ENCODE results near the gene CNST.
"Not testable (repeated sequence)": the region's sequence is repeated elsewhere in the genome, so short reads cannot be mapped to it uniquely, and the experiment has no call there.

The CNST gene

DNA sequence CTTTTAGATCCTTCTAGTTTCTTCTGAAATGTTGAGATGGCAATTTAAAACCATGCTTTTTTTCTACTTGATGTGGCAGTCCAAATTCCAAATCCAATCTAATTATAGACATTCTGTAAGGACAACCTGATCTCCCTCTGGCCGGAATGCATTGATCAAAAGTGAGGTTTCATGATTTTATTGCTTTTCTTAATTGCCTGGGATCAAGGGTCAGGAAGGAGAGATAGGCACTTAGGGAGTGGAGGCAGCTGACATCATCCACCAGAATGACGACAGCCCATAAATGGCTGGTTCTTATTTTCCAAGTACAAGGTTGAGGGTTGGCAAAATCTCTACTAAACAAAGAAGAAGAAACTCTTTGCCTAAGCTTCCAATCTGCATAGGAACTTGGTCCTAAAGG is 111.6 kb downstream of the CNST start:
- DNase-seq (ENCODE audit: low spot score) = no peak

DNA sequence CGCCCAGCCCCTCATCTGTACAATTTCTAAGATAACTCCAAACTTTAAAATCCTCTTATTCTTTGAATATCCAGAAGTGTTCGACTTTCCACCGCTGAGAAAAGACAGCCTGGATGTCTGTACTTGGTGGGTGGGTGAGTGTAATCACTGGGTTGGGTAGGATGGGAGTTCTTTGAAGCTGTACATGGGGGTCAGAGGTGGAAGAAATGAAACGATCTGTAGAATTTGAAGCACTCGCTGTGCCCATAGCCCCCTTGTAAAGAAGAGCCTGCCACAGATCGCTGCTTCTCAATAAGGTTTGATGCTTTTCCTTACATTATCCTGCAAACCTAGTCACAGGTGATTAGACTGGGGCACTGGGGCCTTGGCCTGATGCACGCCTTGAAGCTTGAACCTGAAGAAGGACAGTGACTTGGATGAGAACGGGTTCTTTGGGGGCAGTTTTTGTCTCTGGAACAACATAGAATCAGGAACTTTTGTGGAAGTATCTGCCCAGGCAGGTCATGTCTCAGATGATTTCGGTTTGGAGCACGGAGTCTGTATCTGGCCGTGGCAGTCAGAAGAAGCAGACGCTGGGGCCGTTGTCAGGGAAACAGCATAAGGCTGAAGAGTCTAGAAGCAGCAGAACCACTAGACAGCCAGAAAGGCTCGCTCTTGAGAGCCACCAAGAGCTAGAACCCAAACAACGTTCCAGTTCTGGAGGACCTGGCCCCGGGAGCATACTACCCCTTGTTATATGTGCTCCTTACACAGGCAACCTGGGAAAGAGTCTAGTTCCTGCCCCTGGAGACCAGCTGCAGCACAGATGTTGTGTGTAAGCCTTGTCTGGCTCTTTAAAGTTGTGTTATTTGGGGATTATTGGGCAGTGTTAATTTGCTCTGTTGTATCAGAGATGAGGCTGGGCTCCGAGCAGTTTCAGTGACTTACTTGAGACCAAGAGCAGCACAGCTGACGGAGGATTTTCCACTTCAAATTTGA is 112.8 kb downstream of the CNST start:
- no peak for DNase-seq (ENCODE audit: low spot score)

DNA sequence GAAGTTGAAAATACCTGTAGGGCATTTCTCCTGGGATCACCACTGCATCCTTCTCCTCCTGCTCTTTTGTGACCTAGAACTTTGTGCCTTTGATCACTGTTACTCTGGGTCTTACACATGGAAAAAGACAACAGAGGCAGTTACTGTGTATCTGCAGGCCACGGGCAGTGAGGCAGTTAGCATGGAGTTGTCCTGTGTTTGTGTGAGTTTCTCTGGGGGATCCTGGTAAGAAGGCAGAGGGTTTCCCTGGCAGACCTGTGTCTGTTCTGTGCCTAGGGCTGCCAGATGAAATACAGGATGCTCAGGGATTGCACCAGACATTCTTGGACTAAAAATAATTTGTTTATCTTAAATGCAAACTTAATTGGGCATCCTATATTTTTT is 113.5 kb downstream of the CNST start:
- DNase-seq (ENCODE audit: low spot score) = no peak

DNA sequence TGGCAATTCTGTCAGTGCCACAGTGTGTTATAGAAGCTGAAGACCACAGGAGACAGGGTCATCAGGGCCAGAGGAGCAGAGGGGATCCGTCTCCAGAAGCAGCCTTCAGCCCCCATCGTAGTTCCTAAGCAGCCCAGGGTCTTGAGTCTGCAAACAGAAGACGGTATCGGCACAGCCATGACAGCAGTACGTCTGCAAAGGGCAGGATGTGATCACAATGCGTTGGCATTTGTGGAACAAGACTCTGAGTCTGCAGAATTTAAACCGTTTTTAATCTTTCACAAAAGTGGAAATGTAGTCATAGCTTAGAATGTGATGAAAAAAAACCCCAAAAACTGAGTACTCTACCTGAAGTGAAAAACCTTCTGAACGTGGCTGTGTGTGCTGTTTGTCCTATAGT is 113.9 kb downstream of the CNST start:
- DNase-seq (ENCODE audit: low spot score) = no peak

DNA sequence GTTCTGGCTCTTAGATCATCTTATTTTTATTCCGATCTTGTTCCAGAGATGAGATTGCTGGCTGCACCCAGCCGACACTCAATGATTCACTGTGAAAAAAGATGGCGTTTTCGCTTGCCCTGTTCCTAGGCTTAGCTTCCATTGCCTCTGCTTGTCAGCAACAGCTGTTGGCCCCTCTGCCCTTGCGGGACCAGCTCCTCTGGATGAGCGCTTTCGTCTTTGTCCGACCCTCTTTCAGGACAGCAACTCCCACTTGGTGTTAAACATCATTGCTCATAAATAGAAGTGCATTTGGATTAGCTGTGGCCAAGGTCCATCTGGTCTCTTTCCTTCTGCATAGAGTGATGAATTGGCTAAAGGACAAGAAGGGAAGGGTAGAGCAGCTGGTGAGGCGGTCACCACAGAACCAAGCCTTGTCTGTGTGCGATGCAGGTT is 114.5 kb downstream of the CNST start:
- DNase-seq (ENCODE audit: low spot score) = no peak

DNA sequence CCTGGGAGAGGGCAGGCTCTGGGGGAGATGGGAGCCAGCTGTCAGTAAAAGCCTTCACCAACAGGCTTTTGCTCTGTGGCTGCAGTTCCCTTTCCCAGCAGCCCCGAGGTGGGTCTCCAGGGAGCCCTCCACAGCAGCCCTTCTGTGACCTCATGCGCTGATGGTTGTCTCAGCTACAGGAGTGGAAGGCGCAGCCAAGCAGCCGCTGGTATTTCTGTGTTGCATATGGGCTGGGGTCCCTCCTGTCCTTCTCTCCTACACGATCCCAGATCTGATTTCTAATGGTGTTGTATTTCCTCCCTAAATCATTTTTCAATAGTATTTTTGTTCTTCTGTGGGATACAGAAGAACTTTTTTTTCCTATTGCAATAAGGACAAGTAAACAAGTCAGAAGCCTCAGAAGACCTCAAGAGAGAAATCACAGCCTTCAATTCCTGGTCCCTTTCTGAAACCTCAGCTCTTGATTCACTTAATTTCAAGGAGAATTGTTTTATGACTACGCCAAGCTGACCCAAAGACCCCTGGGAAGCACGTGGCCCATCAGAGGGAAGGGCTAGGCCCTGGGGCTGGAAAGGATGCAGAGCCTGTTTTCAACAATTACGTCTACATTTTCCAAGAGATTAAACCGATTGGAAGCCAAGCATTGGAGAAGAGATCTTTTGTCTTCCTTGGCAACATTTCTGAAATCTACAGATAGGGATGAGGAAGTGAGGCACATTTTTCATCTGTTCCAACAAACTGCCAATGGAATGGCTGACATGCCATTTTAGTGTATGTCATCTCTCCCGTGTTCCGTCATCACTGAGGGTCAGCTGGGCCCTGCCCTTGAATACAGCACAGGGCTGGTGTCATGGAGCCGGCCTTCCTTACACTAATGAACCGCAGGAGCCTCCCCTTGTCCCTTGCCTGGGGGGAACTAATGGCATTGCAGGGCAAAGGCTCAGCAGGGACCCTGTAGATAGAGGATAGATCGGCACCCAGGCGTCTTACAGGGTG is 115.9 kb downstream of the CNST start:
- no peak for DNase-seq (ENCODE audit: low spot score)

DNA sequence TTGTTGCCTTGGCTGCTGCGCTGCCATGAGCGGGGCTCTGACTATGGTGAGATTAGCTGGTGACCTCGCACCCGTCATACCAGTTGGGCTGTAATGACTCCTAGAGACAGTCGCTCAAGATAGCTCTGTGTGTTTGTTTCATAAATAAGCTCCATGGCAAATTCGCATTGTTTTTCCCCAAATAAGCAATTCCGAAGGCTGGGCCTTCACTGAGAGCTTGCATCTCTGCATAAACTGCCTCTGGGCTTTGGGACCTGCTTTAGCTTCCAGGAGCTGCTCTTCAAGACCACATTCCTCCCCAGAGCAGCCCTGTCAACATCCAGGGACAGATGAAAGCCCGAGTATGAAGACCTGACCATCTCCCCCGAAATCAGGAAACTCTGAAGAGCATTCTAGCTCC is 117.3 kb downstream of the CNST start:
- no peak for DNase-seq (ENCODE audit: low spot score)

DNA sequence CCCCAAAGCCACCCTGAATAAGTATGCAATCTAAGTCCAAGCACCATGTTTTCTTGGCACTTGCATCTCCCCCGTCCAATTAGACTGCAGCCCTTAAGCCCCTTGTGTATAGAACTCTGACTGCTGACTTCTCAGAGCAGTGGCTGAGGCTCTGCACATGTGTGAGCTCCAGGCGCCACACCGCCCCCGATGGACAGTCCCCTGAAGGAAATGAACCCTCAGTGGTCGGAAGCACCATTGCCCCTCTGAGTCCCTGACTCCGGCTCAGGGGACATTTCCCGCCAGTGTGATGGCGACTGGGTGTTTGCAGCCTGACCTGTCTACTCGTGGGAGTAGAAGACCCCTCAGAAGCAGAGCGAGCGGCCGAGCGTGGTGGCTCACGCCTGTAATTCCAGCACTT is 120.7 kb downstream of the CNST start:
- DNase-seq (ENCODE audit: low spot score) = no peak

DNA sequence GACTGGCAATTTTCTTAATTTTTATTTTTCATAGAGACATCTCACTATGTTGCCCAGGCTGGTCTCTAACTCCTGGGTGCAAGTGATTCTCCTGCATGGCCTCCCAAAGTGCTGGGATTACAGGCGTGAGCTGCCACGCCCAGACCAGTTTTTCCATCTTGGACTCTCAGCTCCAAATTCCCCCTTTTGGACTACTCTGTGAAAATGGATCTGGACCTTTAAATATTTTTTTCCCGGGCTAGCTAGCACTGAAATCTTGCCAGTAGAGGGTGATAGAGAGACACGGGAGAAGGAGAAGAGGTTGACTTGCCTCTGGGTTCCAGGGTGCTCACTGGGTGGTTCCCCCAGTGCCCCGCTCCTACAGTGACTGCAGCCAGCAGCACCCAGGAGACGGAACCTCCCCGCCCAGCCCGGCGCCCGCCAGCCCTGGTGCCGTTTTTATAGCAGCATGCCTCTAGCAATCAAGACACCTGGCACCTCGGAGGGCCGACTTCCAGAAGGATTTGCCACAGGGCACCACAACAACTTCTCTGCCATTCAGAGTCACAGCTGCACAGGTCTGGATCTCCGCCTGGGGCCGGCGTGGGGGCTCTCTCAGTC is 123.3 kb downstream of the CNST start:
- DNase-seq (ENCODE audit: low spot score) = peak; percentile 58

DNA sequence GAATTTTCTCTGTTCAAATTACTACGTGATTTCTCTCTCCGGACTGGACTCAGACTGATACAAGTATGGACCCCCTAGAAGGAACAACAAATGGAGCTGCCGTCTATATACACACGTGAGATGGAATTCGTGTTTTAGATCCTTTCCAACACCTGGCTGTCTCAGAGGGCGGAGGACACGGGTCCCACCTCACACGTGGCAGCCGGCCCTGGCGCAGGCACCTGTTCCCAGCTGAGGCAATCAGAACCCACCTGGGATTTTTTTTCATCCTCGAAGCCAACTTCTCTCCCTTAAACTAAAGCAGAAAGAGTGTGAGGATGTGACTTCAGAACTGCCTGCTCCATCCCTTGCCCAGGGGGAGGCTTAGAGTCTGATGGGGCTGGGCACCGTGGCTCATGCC is 123.8 kb downstream of the CNST start:
- DNase-seq (ENCODE audit: low spot score) = no peak

DNA sequence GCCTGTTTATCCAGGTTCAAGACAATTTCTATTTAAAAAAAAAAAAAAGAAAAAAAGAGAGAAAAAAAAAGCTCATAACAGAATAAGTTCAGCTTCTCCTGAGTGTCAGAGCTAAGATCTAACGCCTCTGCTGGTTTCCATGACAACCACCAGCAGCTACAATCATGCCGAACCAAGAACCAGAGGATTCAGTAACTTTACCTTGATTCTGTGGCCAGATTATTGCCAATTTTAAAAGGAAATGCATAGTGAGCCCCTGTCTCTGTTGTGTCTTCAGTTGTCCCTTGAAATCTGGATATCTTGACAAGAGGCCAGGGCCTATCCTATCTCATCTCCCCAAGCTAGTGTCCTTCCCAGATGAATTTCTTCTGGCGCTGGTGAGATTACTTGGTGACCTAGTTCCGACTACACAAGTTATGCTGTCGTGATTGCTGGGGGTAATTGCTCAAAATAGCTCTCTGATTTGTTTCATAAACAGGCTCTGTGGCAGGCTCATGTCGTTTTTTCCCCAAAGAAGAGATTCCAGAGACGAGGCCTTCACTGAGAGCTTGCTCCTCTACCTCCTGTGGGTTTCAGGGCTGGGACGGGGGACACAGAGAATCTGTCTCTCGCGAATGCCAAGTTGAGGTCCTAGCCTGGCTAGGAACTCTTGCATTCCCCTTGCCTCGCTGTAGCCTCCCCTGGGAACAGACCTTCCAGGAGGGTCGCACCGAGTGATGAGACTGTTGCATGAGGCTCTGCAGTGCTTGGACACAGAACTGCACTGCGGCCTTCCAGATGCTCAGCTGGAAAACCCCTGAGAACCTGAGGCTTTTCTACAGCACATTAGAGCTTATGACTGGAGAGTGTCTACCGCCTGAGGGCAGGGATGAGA is 125.6 kb downstream of the CNST start:
- no peak for DNase-seq (ENCODE audit: low spot score)

DNA sequence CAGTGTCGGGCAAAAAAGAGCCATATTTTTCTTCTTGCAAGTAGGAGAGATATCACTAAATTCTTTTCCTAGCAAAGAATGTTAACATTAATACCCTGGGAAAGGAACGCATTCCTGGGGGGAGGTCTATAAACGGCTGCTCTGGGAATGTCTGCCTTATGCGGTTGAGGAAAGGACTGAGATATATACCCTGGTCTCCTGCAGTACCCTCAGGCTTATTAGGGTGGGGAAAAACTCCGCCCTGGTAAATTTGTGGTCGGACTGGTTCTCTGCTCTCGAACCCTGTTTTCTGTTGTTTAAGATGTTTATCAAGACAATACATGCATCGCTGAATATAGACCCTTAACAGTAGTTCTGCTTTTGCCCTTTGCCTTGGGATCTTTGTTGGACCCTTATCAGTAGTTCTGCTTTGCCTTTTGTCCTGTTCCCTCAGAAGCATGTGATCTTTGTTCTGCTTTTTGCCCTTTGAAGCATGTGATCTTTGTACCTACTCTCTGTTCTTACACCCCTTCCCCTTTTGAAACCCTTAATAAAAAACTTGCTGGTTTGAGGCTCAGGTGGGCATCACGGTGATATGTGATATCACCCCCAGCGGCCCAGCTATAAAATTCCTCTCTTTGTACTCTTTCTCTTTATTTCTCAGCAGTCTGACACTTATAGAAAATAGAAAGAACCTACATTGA is 128.1 kb downstream of the CNST start:
- not testable (repeated sequence) for DNase-seq (ENCODE audit: low spot score)

DNA sequence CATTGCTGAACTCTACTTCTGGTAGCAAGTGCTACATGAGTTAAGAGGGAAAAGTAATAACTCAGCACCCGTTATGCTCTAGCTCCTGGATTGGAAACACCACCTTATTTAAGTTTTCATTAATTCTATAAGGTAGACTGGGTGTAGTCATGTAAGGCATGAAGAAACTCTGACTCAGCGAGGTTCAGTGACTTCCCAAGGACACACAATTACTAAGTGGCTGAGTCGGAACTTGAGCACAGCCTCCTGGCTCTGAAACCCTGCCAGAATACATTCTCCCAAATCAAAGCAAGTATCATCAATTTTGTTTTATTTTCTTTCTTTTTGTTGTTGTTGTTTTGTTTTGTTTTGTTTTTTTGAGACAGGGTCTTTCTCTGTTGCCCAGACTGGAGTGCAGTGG is 128.9 kb downstream of the CNST start:
- no peak for DNase-seq (ENCODE audit: low spot score)

DNA sequence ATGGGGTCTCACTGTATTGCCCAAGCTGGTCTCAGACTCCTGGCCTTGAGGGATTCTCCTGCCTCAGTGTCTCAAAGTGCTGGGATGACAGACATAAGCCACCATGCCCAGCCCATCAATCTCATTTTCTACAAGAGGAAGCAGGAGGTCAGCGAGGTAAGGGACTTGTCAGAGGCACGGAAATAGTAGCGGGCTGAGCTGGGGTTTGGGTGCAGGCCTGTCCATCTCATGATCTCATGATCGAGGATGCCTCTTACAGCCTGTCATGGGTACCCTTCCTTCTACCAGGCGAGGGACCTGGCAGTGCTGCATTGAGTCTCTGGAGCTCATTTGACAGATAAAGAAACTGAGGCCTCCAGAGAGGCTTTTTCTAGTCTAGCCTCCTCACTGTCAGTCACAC is 129.4 kb downstream of the CNST start:
- DNase-seq (ENCODE audit: low spot score) = no peak

DNA sequence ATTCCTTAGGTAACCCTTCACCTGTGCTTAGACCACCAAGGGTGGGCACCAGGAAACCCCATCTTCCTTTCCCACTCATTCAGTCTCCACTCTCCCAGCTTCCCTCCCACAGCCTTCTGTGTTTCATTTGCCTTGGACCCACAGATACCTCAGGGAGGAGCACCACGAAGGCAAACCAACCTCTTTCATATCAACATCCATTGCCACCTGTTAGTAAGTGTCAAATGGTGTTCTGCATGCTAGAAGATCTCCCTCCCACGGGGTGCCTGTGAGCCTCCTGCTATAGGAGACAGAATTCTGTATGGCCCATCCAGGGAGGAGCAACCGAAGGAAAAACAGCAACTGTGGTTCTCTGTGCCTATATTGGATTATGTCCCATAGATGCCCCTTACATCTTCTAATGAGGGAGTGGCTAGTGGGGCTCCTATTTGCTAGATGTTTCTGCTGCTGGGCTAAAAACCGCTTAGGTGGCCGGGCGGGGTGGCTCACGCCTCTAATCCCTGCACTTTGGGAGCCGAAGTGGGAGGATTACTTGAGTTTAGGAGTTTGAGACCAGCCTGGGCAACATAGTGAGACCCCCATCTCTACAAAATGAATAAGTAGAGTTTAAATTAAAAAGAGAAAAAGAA is 132.3 kb downstream of the CNST start:
- no peak for DNase-seq (ENCODE audit: low spot score)

DNA sequence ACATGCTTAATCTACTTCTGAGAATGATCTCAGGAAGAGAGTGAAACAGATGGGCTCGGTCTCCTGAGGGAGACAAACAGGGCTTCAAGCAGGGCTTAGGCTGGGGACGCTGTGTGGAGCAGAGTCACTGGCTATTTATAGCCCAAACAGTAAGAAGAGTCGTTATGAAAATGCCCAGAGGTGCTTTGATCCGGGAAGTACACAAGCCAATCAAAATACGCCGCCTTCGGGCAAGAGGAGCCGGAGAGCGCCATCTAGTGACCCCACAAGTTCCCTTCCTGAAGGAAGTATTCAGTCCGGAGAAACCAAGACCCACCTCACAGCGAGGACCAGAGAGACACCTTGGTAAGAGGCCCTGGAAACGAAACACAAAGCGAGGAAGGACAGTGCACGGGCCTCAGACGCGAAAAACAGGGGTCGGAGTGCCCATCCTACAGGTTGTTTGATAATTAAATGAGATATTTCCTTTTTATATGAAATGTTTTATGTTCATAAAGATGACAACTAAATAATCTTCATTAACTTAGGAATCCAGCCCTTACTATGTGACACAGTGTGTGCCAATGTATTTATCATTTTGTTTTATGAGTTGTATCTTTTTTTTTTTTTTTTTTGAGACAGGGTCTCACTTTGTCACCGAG is 133.0 kb downstream of the CNST start:
- peak; percentile 81 for DNase-seq (ENCODE audit: low spot score)

DNA sequence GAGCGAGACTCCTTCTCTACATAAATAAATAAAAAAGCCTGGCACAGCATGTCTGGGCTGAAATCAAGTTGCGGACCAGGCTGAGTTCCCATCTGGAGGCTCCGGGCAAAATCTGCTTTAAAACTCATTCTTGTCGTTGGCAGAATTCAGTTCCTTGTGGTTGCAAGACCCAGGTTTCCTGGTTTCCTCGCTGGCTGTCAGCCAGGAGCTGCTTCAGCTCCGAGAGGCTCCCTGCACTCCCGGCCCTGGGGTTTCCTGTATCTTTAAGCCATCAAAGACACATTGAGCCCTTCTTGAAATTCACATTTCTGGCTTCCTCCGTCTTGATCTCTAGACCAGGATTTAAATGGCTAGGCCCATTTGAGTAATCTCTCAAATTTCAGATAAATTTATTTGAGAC is 137.3 kb downstream of the CNST start:
- DNase-seq (ENCODE audit: low spot score) = no peak

DNA sequence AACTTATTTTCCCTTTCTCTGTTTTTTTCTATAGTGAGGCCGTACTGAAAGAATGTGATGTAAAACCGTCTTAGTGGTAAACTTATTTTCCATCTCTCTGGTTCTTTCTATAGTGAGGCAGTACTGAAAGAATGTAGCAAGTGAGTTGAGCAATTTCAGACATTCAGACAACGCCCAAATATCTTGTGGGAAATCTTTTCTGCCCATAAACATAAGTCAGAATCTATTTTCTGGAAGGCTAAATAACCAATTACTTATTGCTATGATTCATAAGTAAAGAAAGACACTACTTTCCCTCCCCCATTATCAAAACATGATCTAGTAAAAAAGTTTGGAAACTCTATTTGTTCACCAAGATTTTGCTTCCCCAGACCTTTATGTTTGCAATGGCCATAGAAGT is 139.1 kb downstream of the CNST start:
- no peak for DNase-seq (ENCODE audit: low spot score)

DNA sequence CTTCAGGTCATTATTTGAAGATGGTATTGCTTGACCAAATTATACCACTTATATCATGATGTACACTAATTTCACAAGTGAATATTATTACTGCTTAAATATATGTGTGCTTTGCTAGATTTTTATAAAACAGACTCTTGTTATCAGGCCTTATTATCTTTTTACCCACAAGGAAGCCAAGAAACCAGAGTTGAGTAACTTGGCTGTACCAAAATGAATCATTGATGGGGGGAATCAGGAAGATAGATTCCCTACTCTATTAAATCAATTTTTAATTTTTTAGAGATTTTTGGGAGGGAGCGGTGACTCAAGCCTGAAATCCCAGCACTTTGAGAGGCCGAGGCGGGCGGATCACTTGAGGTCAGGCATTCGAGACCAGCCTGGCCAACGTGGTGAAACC is 141.9 kb downstream of the CNST start:
- DNase-seq (ENCODE audit: low spot score) = no peak

DNA sequence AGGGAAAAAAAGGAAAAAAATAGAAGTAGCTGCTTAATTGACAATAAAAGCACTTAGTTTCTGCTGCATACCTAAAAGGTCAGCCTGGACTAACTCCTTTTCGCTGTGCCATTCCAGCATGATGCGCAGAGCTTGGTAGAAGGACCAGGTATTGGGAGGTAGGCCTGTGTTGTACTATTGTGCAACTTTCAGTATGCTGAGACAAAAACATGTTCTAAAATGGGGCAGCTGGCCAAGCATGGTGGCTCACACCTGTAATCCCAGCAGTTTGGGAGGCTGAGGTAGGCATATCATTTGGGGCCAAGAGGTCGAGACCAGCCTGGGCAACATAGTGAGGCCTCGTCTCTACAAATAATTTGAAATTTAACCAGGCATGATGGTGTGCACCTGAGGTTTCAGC is 142.9 kb downstream of the CNST start:
- DNase-seq (ENCODE audit: low spot score) = no peak

All from hematopoietic multipotent progenitor cell treated with erythropoietin and hydrocortisone succinate and interleukin-3 and kit ligand, for 17 days (in vitro differentiated cells).